Measurements from ENCODE around the gene RPAP3. TPM values are rescaled to one million over a fixed set of nuclear protein-coding genes. Genes with fewer than 3 reads are reported as not detected.

The RPAP3 gene
- total and polyA plus RNA-seq, 12 donors, result 4.8 to 28.0 (median 20.9) TPM

GRCh38 chr12:47732504-47732903, 26.7 kb upstream of the RPAP3 start:
- Histone ChIP-seq H3K27me3 (no peaks in the 10 kb centered on the region), H3K36me3 (peaks cover 0 to 4% (median 0%) of the 10 kb centered on the region in 9 donors), H3K27ac (no peak overlapping the region), H3K4me1 (peaks cover 28 to 83% (median 65%) of the 10 kb centered on the region in 9 donors), H3K9me3 (no peaks in the 10 kb centered on the region), H3K4me3 (no peak overlapping the region)
- no peak for TF ChIP-seq CTCF (IDR thresholded peaks at IDR 0.05)
- no peak for ATAC-seq
- DNase-seq, result no peak
- 78 to 84% methylated on average over 2 of the region's 2 CpGs for WGBS, 2 donors
- intact Hi-C loops (cut with DNase I), result no loop called here

- DNase-seq, result no peak
- H3K36me3 ChIP-seq, result peaks cover 0 to 2% (median 0%) of the 10 kb centered on the region in 9 donors
- WGBS, 2 donors, result 69 to 76% methylated on average over 5 of the region's 5 CpGs
- H3K27ac ChIP-seq, result no peak overlapping the region
- no peak for TF ChIP-seq CTCF (IDR thresholded peaks at IDR 0.05)
- no peaks in the 10 kb centered on the region for H3K27me3 ChIP-seq
- intact Hi-C loops (cut with DNase I), result no loop called here
- no peak overlapping the region for H3K4me3 ChIP-seq
- no peak for ATAC-seq
- H3K4me1 ChIP-seq, result peaks cover 22 to 75% (median 58%) of the 10 kb centered on the region in 9 donors
- no peaks in the 10 kb centered on the region for H3K9me3 ChIP-seq
Measured at GRCh38 chr12:47731723-47732122, 25.9 kb upstream of the RPAP3 start.

GRCh38 chr12:47730341-47730744, 24.5 kb upstream of the RPAP3 start:
- no peaks in the 10 kb centered on the region for H3K36me3 ChIP-seq
- no peaks in the 10 kb centered on the region for H3K9me3 ChIP-seq
- H3K27ac ChIP-seq, result peak overlapping the region in 7 of 10 donors; percentile 32 to 70 (median 47)
- TF ChIP-seq CTCF (IDR thresholded peaks at IDR 0.05), result no peak
- H3K4me1 ChIP-seq, result peaks cover 8 to 70% (median 44%) of the 10 kb centered on the region in 9 donors
- intact Hi-C loops (cut with DNase I), result no loop called here
- ATAC-seq (peak in 1 of 8 donors; percentile 21), DNase-seq (no peak)
- H3K4me3 ChIP-seq, result no peak overlapping the region
- 26 to 40% methylated on average over 8 of the region's 8 CpGs for WGBS, 2 donors
- H3K27me3 ChIP-seq, result no peaks in the 10 kb centered on the region

GRCh38 chr12:47729233-47729632, 23.4 kb upstream of the RPAP3 start:
- Histone ChIP-seq H3K27me3 (no peaks in the 10 kb centered on the region), H3K36me3 (no peaks in the 10 kb centered on the region), H3K4me1 (peaks cover 2 to 62% (median 33%) of the 10 kb centered on the region in 9 donors), H3K4me3 (no peak overlapping the region), H3K27ac (peak overlapping the region in 2 of 10 donors; percentile 43 to 70), H3K9me3 (no peaks in the 10 kb centered on the region)
- DNase-seq, result no peak
- WGBS, 2 donors, result 55 to 63% methylated on average over 3 of the region's 3 CpGs
- ATAC-seq, result peak in 3 of 8 donors; percentile 5 to 32 (median 20)
- TF ChIP-seq CTCF (IDR thresholded peaks at IDR 0.05), result no peak
- intact Hi-C loops (cut with DNase I), result no loop called here

All from heart right ventricle (tissue), 16 donors.